GM21576 (cell line): ENCODE measurements around the gene NMT1.

ENCODE experiments used
- ATAC-seq: cut with Tn5 transposase; IDR thresholded peaks from one replicate; pipeline ENCODE4 v1.9.1; 2021; ENCODE audit warnings: mild to moderate bottlenecking, moderate library complexity; ENCODE audit not compliant: unreplicated experiment

NMT1 gene

GRCh38 chr17:45132572-45133463 lies 71.7 kb downstream of the NMT1 start:
- no peak for ATAC-seq

GRCh38 chr17:45135192-45135977 lies 74.3 kb downstream of the NMT1 start, which contains the start of gene ACBD4:
Gene ACBD4, plus strand, starts transcription at chr17:45135687. Its CDS starts 458 bp downstream, at chr17:45136145.
- peak; percentile 75 for ATAC-seq

- no peak for ATAC-seq
Measured at GRCh38 chr17:45135978-45136791, 75.1 kb downstream of the NMT1 start.

- ATAC-seq = no peak
Measured at GRCh38 chr17:45136846-45137560, 75.9 kb downstream of the NMT1 start.

GRCh38 chr17:45137561-45138305 lies 76.6 kb downstream of the NMT1 start:
- ATAC-seq = no peak

GRCh38 chr17:45138911-45139532 lies 77.9 kb downstream of the NMT1 start:
- no peak for ATAC-seq

- no peak for ATAC-seq
Measured at GRCh38 chr17:45139533-45139920, 78.4 kb downstream of the NMT1 start.

- no peak for ATAC-seq
Measured at GRCh38 chr17:45143094-45143670, 82.1 kb downstream of the NMT1 start.

GRCh38 chr17:45143767-45144198 lies 82.7 kb downstream of the NMT1 start:
- ATAC-seq = no peak

- ATAC-seq = no peak
Measured at GRCh38 chr17:45144199-45145034, 83.3 kb downstream of the NMT1 start.

- no peak for ATAC-seq
Measured at GRCh38 chr17:45145035-45145389, 83.9 kb downstream of the NMT1 start.

- no peak for ATAC-seq
Measured at GRCh38 chr17:45146166-45146565, 85.0 kb downstream of the NMT1 start.

GRCh38 chr17:45146592-45146889 lies 85.4 kb downstream of the NMT1 start:
- no peak for ATAC-seq

- no peak for ATAC-seq
Measured at GRCh38 chr17:45146890-45147580, 85.9 kb downstream of the NMT1 start.

GRCh38 chr17:45147581-45148182 lies 86.6 kb downstream of the NMT1 start:
- no peak for ATAC-seq

GRCh38 chr17:45148183-45149036 lies 87.3 kb downstream of the NMT1 start, which contains the start of gene HEXIM1:
Gene HEXIM1, plus strand, starts transcription at chr17:45148475. Its CDS starts 716 bp downstream, at chr17:45149191.
- peak; percentile 65 for ATAC-seq
